ENCODE data around the gene MIF4GD.

- TF ChIP-seq CTCF (IDR thresholded peaks at IDR 0.05): no peak
- no peak for TF ChIP-seq ZFX (IDR thresholded peaks at IDR 0.05; ENCODE audit: borderline replicate concordance)
Measured at GRCh38 chr17:75252039-75252816, 18.8 kb downstream of the MIF4GD start.

Data from 22Rv1 (cell line).